ENCODE measurements around the gene TTLL6.

DNA sequence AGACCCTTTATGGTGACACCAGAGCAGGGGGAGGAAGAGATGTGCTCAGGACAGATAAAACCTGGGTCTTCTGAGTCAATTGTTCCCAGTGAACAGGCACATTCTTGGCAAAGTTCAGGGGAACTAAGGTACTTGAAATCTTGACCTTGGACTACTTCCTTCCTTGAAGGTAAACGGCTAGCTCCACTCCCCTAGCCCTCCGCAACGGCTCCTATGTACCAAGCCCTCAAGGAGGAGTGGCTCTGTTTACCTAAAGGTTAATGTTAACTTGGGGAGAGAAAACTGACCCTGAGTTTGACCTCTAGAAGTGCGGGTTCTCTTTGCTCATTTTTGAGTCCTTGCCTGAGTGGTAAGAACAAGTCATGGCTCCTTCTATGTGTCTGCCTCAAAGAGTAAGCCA lies 7.8 kb downstream of the TTLL6 start:
- TF ChIP-seq EZH2 (IDR thresholded peaks at IDR 0.05; ENCODE audit: insufficient read depth, poor library complexity, severe bottlenecking) (no peak), EZH2phosphoT487 (IDR thresholded peaks at IDR 0.05; ENCODE audit: insufficient read depth, low read depth) (no peak)
